ENCODE results near the gene FEM1B.

FEM1B gene

GRCh38 chr15:68315495-68316031 is 38.0 kb downstream of the FEM1B start:
- TF ChIP-seq CTCF (IDR thresholded peaks at IDR 0.05; ENCODE audit: low read depth, low read length) = no peak
- H3K4me3 ChIP-seq (replicated peaks in 1 of 2; ENCODE audit: low read depth in 2 of 2, low read length in 2 of 2) = no peak overlapping the region
- DNase-seq (ENCODE audit: low read depth in 2 of 2) = peak in 1 of 2 donors; percentile 30

GRCh38 chr15:68316061-68316804 is 38.7 kb downstream of the FEM1B start:
- no peak overlapping the region for H3K4me3 ChIP-seq (replicated peaks in 1 of 2; ENCODE audit: low read depth in 2 of 2, low read length in 2 of 2)
- TF ChIP-seq CTCF (IDR thresholded peaks at IDR 0.05; ENCODE audit: low read depth, low read length) = peak; percentile 47
- DNase-seq (ENCODE audit: low read depth in 2 of 2) = no peak

- no peak for DNase-seq (ENCODE audit: low read depth in 2 of 2)
- TF ChIP-seq CTCF (IDR thresholded peaks at IDR 0.05; ENCODE audit: low read depth, low read length) = no peak
- no peak overlapping the region for H3K4me3 ChIP-seq (replicated peaks in 1 of 2; ENCODE audit: low read depth in 2 of 2, low read length in 2 of 2)
Measured at GRCh38 chr15:68317281-68318007, 39.9 kb downstream of the FEM1B start.

GRCh38 chr15:68318008-68318835 is 40.7 kb downstream of the FEM1B start:
- no peak for TF ChIP-seq CTCF (IDR thresholded peaks at IDR 0.05; ENCODE audit: low read depth, low read length)
- DNase-seq (ENCODE audit: low read depth in 2 of 2) = no peak
- no peak overlapping the region for H3K4me3 ChIP-seq (replicated peaks in 1 of 2; ENCODE audit: low read depth in 2 of 2, low read length in 2 of 2)

GRCh38 chr15:68318931-68319909 is 41.7 kb downstream of the FEM1B start:
- DNase-seq (ENCODE audit: low read depth in 2 of 2) = no peak
- TF ChIP-seq CTCF (IDR thresholded peaks at IDR 0.05; ENCODE audit: low read depth, low read length) = no peak

More at GRCh38 chr15:68318931-68319909, 41.7 kb downstream of the FEM1B start:
- no peak overlapping the region for H3K4me3 ChIP-seq (replicated peaks in 1 of 2; ENCODE audit: low read depth in 2 of 2, low read length in 2 of 2)
